ENCODE measurements around the gene F8. TPM values are rescaled to one million over a fixed set of nuclear protein-coding genes. Genes with fewer than 3 reads are reported as not detected.

Gene F8
- total and polyA plus RNA-seq, 9 of the 15 experiments (the other 6 are each of a cell fraction or from before 2014, with no cell fraction given): 0.41 to 3.8 (median 0.91) TPM

DNA sequence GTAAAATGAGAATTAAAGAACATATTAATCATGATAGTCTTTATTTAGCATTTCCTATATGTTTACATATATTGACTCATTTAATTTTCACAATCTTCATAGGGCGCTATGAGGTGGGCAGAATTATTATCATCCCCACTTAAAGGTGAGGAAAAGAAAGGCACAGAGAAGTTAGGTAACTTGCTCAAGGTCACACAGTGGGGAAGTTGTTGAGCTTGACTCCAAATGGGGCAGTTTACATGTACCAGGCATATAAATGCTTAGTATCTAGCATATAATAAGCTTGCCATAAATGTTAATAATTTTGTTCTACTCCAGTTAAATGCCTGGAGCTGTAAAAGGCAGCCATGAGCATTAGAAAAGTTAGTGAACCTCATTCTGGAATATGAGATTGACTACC lies 46.9 kb upstream of the F8 start:
- ATAC-seq: no peak
- Histone ChIP-seq H3K27ac (ENCODE audit: extremely low read depth, low read depth, low read length) (no peak overlapping the region), H3K9me3 (replicated peaks; ENCODE audit: control insufficient read depth, insufficient read depth, low read depth, low read length) (no peaks in the 10 kb centered on the region), H3K4me2 (ENCODE audit: insufficient read depth, low read length) (peak overlapping the region; percentile 79), H3K27me3 (ENCODE audit: control insufficient read depth in 2 of 2, insufficient read depth in 2 of 2, low read length in 2 of 2) (no peaks in the 10 kb centered on the region), H3K9me1 (ENCODE audit: control insufficient read depth, insufficient read depth, low read length) (no peaks in the 10 kb centered on the region), H3K79me2 (ENCODE audit: control insufficient read depth, insufficient read depth, low read length) (peaks cover 61% of the 10 kb centered on the region), H3K4me1 (replicated peaks in 1 of 2; ENCODE audit: control insufficient read depth in 2 of 2, insufficient read depth in 2 of 2, low read length in 2 of 2) (peaks cover 4 to 11% of the 10 kb centered on the region in 2 experiments; a peak in 4 of 5 replicates), H3K36me3 (ENCODE audit: control insufficient read depth, insufficient read depth, low read length) (peaks cover 17% of the 10 kb centered on the region), H4K20me1 (replicated peaks; ENCODE audit: control insufficient read depth, insufficient read depth, low read length) (no peaks in the 10 kb centered on the region), H3K4me3 (peak overlapping the region; percentile 71), H3K9ac (ENCODE audit: insufficient read depth in 1 of 2, low read depth in 2 of 2, low read length in 2 of 2) (peak overlapping the region in 1 of 2 experiments; percentile 75; a peak in 2 of 4 replicates), H2AFZ (ENCODE audit: low read depth, low read length) (0 out of 2 replicates have a peak overlapping the region, but pooled peaks have one; percentile 92)
- in situ Hi-C loops (cut with MboI) (no loop called here), intact Hi-C loops (cut with micrococcal nuclease) (no loop called here)
- BruUV-seq (replicated peaks): no TSS peak
- 18% methylated on average over 1 of the region's 1 CpG for WGBS (ENCODE audit: insufficient coverage, low coverage, missing lambda C conversion rate)
- ChIA-PET CTCF (ENCODE audit: low intra/inter-chr PET ratio) (interaction anchor here (0.8 kb wide), 1 partner anchor 103 kb away, joined by 3 read pairs; no protein-coding TSS in a partner anchor), POLR2A (no interaction called here)
- FAIRE-seq: no peak
- DNase-seq (ENCODE audit: extremely low read depth in 1 of 4, low spot score in 3 of 4): no peak
- TF ChIP-seq, protein P1, sequence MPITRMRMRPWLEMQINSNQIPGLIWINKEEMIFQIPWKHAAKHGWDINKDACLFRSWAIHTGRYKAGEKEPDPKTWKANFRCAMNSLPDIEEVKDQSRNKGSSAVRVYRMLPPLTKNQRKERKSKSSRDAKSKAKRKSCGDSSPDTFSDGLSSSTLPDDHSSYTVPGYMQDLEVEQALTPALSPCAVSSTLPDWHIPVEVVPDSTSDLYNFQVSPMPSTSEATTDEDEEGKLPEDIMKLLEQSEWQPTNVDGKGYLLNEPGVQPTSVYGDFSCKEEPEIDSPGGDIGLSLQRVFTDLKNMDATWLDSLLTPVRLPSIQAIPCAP (CRISPR knock-in tag; IDR thresholded peaks at IDR 0.05; ENCODE audit: borderline replicate concordance): no peak
- TF ChIP-seq TEAD2 (tag; IDR thresholded peaks at IDR 0.05) (no peak), TBL1XR1 (IDR thresholded peaks at IDR 0.05; ENCODE audit: low read length in 2 of 2) (no peak), NR1H2 (CRISPR knock-in tag; IDR thresholded peaks at IDR 0.05) (no peak), CTBP1 (IDR thresholded peaks at IDR 0.05; ENCODE audit: borderline replicate concordance) (no peak), TOE1 (IDR thresholded peaks at IDR 0.05; ENCODE audit: borderline replicate concordance) (no peak), TOE1 (CRISPR knock-in tag; IDR thresholded peaks at IDR 0.05; ENCODE audit: borderline replicate concordance, low read depth) (no peak), E2F3 (CRISPR knock-in tag; IDR thresholded peaks at IDR 0.05) (no peak), NRF1 (conservative IDR thresholded peaks at IDR 0.05 in 1 of 2, IDR thresholded peaks at IDR 0.05 in 1 of 2) (no peak), CAMTA2 (CRISPR knock-in tag; conservative IDR thresholded peaks at IDR 0.05) (no peak), SIN3A (IDR thresholded peaks at IDR 0.05; ENCODE audit: borderline replicate concordance in 2 of 2, control insufficient read depth in 1 of 2, low read depth in 2 of 2, low read length in 2 of 2) (no peak), SMAD4 (CRISPR knock-in tag; conservative IDR thresholded peaks at IDR 0.05) (no peak), PTBP1 (IDR thresholded peaks at IDR 0.05; ENCODE audit: low read depth, low read length) (no peak), ADNP (tag; IDR thresholded peaks at IDR 0.05) (peak; percentile 51; the same call in 1 of the 2 replicates), ZFP36 (IDR thresholded peaks at IDR 0.05; ENCODE audit: low read depth, low read length, partially characterized antibody) (peak; percentile 81), ZNF354B (CRISPR knock-in tag; IDR thresholded peaks at IDR 0.05) (no peak), SAP30 (IDR thresholded peaks at IDR 0.05; ENCODE audit: borderline replicate concordance, insufficient read depth, low read depth, low read length, poor library complexity, severe bottlenecking) (no peak), ZNF444 (CRISPR knock-in tag; IDR thresholded peaks at IDR 0.05) (no peak), RBM25 (IDR thresholded peaks at IDR 0.05; ENCODE audit: low read depth, low read length, severe bottlenecking) (peak; percentile 75)
- TF ChIP-seq, protein P2, sequence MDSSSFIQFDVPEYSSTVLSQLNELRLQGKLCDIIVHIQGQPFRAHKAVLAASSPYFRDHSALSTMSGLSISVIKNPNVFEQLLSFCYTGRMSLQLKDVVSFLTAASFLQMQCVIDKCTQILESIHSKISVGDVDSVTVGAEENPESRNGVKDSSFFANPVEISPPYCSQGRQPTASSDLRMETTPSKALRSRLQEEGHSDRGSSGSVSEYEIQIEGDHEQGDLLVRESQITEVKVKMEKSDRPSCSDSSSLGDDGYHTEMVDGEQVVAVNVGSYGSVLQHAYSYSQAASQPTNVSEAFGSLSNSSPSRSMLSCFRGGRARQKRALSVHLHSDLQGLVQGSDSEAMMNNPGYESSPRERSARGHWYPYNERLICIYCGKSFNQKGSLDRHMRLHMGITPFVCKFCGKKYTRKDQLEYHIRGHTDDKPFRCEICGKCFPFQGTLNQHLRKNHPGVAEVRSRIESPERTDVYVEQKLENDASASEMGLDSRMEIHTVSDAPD (CRISPR knock-in tag; IDR thresholded peaks at IDR 0.05): no peak

Data from K562 (cell line).